SJCRH30 (cell line): ENCODE data around the gene TMPRSS13. TPM values are rescaled to one million over a fixed set of nuclear protein-coding genes. Genes with fewer than 3 reads are reported as not detected.
"Not testable (repeated sequence)": the region's sequence is repeated elsewhere in the genome, so short reads cannot be mapped to it uniquely, and the experiment has no call there.

Experiments
- DNase-seq, 2 experiments: peaks; one replicate each; pipeline ENCODE4 v3.0.0-alpha.2; 2015 to 2020
- H3K27ac ChIP-seq: fragments of 250-450 bp; sonication (Bioruptor Pico); 2 replicates; pipeline ENCODE4 v1.5.1; 2020; ENCODE audit warnings: mild to moderate bottlenecking, moderate library complexity
- H3K27me3 ChIP-seq: fragments of 250-450 bp; sonication (Bioruptor Pico); 2 replicates; pipeline ENCODE4 v1.5.1; 2020; ENCODE audit warnings: mild to moderate bottlenecking, moderate library complexity
- H3K36me3 ChIP-seq: fragments of 250-450 bp; sonication (Bioruptor Pico); 2 replicates; pipeline ENCODE4 v1.5.1; 2020; ENCODE audit warnings: mild to moderate bottlenecking, moderate library complexity
- H3K4me1 ChIP-seq: fragments of 250-450 bp; sonication (Bioruptor Pico); 2 replicates; pipeline ENCODE4 v1.5.1; 2020; ENCODE audit warnings: mild to moderate bottlenecking, moderate library complexity
- H3K4me3 ChIP-seq: fragments of 250-450 bp; sonication (Bioruptor Pico); 2 replicates; pipeline ENCODE4 v1.5.1; 2020; ENCODE audit warnings: mild to moderate bottlenecking, moderate library complexity
- H3K9me3 ChIP-seq: fragments of 250-450 bp; sonication (Bioruptor Pico); replicated peaks from 2 replicates; pipeline ENCODE4 v1.5.1; 2020; ENCODE audit warnings: mild to moderate bottlenecking, moderate library complexity
- total RNA-seq: library from RNA; depleted of rRNA; stranded (reverse); fragments of >200 nt; shearing (Covaris generic); gene quantifications from 2 replicates; pipeline ENCODE4 v1.2.3, GENCODE V29; 2014

TMPRSS13 gene
- total RNA-seq, 1 experiment from 2014 or later, result not detected

DNA sequence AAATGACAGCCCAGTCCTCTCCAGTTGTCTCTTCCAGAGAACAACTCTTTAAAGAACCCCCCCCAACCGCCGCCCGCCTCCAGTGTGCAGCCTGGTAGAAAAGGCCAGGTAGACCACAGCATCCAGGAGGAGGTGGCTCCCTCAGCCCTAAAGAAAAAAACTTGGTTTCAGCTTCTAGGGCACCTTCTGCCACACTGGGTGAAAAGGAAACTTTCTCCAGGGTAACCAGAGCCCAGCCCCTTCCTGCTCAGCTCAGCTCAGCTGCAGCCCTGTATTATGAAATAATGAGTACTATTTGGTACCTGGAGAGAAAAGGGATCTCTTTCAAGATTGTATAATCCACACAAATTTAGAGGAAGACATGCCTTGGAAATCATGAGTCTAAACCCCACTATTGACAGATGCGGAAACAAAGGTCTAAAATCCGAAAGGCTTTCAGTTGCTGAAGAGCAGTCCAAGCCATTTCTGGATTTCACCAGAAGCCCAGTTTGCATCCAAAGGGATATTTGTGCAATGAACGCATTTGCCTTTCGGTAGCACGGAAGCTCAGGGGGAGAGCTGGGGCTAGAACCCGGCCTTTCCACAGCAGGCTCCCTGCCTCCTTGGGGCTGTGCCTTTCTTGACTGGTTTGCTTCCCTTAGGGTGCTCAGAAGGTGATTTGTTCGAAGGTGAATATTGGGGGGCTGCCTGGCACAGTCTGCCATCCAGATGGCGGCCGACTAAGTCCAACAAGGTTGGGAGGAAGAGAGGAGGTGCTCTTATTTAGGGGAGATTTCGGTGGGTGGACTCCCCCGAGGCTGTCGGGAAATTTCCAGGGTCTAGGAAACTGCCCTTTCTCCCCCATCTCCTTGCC is 56.0 kb downstream of the TMPRSS13 start:
- DNase-seq, result no peak
- Histone ChIP-seq H3K9me3 (no peaks in the 10 kb centered on the region), H3K27me3 (no peaks in the 10 kb centered on the region), H3K36me3 (no peaks in the 10 kb centered on the region), H3K4me3 (no peak overlapping the region), H3K27ac (no peak overlapping the region), H3K4me1 (peaks cover 37% of the 10 kb centered on the region)

DNA sequence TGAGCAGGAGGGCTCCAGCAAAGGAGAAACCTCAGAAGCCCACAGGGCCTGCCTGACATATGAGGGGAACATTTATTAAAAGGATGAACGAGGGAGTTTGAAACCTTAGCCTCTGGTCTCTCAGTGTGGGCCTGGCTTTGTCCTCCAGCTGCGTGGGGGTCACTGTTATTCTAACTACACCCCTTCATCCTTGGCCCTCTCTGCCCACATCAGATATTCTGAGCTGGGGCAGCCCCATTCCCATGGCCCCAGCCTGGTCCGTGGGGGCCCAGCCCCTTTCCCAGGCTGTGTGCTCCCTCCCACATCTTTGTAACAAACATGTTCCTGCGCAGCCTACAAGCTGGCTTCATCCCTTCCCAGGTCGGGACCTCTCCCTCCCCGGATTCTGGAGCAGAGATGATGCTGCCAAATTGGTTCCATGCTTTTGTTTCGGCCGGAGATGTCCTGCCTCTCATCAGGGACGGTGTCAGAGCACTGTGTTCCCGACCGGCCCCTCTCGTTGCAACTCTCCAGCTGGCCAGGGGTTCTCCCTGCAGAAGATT is 56.7 kb downstream of the TMPRSS13 start:
- DNase-seq, result no peak
- Histone ChIP-seq H3K9me3 (no peaks in the 10 kb centered on the region), H3K4me3 (no peak overlapping the region), H3K27ac (no peak overlapping the region), H3K36me3 (no peaks in the 10 kb centered on the region), H3K4me1 (peaks cover 30% of the 10 kb centered on the region), H3K27me3 (no peaks in the 10 kb centered on the region)

DNA sequence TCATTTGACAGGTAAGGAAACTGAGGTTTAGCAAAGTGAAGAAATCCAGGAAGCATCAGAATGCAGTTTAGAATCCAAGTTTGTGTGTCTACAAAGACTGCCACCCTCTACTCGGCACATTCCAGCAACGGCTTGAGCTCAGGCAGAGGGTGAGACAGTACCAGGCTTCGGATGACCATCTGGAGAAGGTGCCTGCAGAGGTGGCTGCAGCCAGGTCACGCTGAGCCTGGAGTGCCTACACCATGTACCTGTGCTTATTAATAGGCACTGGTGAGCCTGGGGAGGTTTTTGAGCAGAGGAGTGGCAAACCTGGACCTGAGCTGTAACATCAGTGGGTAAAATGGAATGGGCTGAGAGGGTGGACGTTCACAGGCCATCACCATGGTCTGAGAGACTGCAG is 57.4 kb downstream of the TMPRSS13 start:
- H3K27me3 ChIP-seq, result no peaks in the 10 kb centered on the region
- peaks cover 27% of the 10 kb centered on the region for H3K4me1 ChIP-seq
- no peaks in the 10 kb centered on the region for H3K9me3 ChIP-seq
- DNase-seq, result no peak
- no peaks in the 10 kb centered on the region for H3K36me3 ChIP-seq
- no peak overlapping the region for H3K4me3 ChIP-seq
- no peak overlapping the region for H3K27ac ChIP-seq

DNA sequence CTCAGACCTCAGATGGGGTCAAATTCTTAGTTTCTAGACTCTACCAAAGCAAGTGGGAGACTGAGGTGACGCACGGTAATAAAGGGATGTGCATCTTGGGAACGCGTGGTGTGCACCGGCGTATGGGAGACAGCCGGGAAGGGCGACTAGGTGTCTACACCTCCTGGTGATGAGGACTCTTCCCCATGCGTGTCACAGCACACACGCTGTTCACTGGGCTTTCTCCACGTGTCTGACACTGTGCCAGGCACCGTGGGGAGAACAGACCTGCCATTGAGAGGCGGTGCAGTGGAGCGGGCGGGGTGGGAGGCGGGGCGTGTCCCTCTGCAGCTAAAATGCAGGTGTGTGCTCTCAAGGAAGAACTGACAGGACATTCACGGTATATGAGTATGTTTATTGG is 58.0 kb downstream of the TMPRSS13 start:
- H3K4me1 ChIP-seq, result peaks cover 27% of the 10 kb centered on the region
- no peak for DNase-seq
- no peak overlapping the region for H3K4me3 ChIP-seq
- peak overlapping the region; percentile 87; the same call in 1 of the 2 replicates for H3K27ac ChIP-seq
- H3K9me3 ChIP-seq, result no peaks in the 10 kb centered on the region
- H3K27me3 ChIP-seq, result no peaks in the 10 kb centered on the region
- no peaks in the 10 kb centered on the region for H3K36me3 ChIP-seq

DNA sequence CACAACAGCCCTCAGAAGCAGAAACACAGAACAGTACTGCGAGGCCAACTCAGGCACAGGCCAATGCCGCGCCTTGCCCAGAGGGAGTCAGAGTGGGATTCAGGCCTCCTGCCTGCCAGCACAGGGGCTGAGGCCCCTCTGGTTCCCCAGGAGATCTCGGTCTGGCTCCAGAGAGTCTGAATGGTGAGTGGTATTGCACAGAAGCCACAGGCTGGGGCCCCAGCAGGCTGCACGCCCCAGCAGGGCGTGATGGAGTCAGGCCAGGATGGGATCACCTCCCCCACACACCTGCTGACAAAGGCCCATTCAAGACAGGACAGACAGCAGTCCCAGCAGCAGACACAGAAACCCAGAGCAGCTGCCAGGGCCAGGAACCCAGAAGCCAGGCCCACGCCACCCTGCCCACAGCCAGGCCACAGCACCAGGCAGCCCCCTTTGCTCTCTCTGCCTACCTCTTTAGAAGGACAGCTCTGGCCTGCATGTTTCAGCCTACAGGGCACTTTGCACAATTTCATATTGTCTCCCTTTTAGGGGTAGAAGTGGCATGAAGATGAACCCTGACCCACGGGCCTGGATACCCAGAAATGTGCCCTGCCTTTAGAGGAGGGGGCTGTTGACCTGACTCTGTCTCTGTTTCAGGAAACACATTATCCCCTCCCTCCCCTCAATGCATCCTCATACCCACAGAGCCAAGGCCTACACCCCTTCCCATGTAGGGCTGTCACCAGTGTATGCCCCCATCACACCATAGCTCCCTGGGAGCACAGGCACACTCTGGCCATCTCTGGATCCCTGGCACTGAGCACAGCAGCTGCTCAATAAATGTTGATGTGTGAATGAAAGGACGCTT is 58.9 kb downstream of the TMPRSS13 start:
- no peaks in the 10 kb centered on the region for H3K36me3 ChIP-seq
- H3K9me3 ChIP-seq, result no peaks in the 10 kb centered on the region
- peak overlapping the region; percentile 7; the same call in 1 of the 2 replicates for H3K4me3 ChIP-seq
- peaks cover 27% of the 10 kb centered on the region for H3K4me1 ChIP-seq
- peak overlapping the region; percentile 87 for H3K27ac ChIP-seq
- no peaks in the 10 kb centered on the region for H3K27me3 ChIP-seq
- peak; percentile 87 to 90 for DNase-seq

DNA sequence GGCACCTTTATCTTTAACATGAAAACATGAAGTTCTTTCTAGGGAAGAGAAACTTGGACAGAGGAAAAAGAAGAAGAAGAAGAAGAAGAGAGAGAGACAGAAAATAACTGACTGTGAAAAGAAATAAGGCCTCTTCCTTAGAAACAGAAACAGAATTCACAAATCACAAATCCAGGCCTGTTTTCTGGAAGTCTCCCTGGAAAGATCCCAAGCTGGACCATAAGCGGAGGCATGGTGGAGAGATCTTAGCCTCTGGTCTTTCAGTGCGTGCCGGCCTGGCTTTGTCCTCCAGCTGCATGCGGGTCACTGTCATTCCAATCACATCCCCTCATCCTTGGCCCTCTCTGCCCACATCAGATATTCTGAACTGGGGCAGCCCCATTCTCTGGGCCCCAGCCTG is 59.6 kb downstream of the TMPRSS13 start:
- peak overlapping the region; percentile 87 for H3K27ac ChIP-seq
- H3K4me1 ChIP-seq, result peaks cover 27% of the 10 kb centered on the region
- H3K36me3 ChIP-seq, result no peaks in the 10 kb centered on the region
- H3K27me3 ChIP-seq, result no peaks in the 10 kb centered on the region
- H3K9me3 ChIP-seq, result no peaks in the 10 kb centered on the region
- no peak for DNase-seq
- peak overlapping the region; percentile 7; the same call in 1 of the 2 replicates for H3K4me3 ChIP-seq

DNA sequence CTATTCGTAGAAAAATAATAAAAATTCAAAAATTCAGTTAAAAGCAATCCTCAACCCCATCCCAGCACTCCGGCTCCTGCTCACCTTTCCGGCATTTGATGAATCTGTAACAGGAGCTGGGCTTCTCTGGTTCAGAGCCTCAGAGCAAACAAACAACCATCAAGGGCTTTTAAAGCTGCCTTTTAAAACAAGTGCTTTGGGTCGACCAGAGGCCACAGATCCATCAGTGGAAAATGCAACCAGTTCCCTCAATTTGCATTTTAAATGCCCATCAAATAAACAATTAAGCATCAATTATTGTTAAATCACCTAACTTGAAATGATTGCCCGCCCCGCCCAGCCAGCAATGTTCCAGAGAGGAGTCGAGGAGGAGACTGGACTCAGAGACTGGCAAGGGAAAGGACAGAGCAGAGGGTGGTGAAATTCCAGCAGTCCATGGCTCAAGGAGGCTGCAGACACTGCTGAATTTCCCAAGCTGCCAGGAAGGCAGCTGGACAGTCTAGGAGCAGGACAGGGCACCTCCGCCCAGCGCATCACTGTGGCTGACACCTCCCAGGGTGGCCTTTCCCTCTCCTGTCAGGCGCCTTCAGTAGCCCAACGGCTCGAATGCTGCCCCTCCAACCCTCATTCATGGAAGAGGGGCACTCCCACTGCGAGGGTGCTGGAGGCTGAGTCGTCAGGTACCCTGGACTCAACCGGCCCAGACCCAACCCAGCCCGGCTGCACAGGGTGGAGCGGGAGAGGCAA is 60.2 kb downstream of the TMPRSS13 start:
- Histone ChIP-seq H3K4me3 (no peak overlapping the region), H3K27ac (peak overlapping the region; percentile 87), H3K36me3 (no peaks in the 10 kb centered on the region), H3K9me3 (no peaks in the 10 kb centered on the region), H3K4me1 (peaks cover 27% of the 10 kb centered on the region), H3K27me3 (no peaks in the 10 kb centered on the region)
- no peak for DNase-seq

DNA sequence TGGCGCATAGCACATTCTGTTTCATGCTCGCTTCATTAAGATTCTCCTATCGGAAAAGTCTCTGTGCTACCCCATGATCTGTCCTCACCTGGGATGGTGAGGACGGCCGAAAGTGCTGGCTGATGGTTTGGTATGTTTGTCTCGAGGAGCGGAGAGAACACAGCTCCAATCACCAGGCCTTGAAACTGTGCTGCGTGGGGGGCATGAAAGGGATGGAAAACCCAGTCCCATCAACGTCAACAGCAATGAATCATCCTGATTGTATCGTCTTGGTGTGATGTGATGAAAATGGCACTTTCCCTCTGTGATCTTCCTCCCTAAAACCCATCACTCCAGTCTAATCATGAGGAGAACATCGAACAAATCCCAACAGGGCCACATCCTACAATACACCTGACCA is 61.1 kb downstream of the TMPRSS13 start:
- Histone ChIP-seq H3K27ac (no peak overlapping the region), H3K4me1 (peaks cover 31% of the 10 kb centered on the region), H3K4me3 (no peak overlapping the region), H3K27me3 (no peaks in the 10 kb centered on the region), H3K9me3 (no peaks in the 10 kb centered on the region), H3K36me3 (no peaks in the 10 kb centered on the region)
- DNase-seq, result no peak

DNA sequence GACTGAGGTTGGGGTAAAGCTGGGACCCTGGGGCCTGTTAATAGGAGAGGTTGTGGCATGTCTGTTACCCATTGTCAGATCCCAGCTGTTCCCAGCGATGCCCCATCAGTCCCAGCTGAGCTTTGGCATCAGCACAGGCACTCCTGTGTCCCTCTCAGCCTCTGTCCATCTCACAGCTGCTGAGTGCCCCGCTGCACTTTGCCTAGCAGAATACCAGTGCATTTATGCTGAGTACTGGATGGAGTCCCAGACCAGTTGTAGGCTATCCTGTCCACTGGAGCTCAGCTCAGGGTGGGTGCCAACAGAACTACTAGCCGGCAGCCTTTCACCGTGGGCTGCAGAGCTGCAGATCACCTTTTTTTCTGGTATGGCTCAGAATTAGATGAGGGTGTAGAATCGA is 62.7 kb downstream of the TMPRSS13 start:
- H3K9me3 ChIP-seq, result no peaks in the 10 kb centered on the region
- DNase-seq, result no peak
- no peak overlapping the region for H3K27ac ChIP-seq
- H3K36me3 ChIP-seq, result no peaks in the 10 kb centered on the region
- no peak overlapping the region for H3K4me3 ChIP-seq
- peaks cover 45% of the 10 kb centered on the region for H3K4me1 ChIP-seq
- no peaks in the 10 kb centered on the region for H3K27me3 ChIP-seq

DNA sequence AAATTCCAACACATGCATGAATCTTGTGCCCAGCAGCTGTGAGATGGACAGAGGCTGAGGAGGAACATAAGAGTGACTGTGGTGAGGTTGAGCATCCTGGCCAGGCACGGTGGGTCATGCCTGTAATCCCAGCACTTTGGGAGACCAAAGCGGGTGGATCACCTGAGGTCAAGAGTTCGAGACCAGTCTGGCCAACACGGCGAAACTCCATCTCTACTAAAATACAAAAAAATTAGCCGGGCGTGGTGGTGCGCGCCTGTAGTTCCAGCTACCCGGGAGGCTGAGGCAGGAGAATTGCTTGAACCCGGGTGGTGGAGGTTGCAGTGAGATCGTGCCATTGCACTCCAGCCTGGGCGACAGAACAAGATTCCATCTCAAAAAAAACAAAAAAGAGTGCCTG is 63.7 kb downstream of the TMPRSS13 start:
- H3K4me3 ChIP-seq, DNase-seq, H3K9me3 ChIP-seq, H3K27ac ChIP-seq, H3K27me3 ChIP-seq, H3K36me3 ChIP-seq: not testable (repeated sequence)
- H3K4me1 ChIP-seq, result peaks cover 44% of the 10 kb centered on the region

DNA sequence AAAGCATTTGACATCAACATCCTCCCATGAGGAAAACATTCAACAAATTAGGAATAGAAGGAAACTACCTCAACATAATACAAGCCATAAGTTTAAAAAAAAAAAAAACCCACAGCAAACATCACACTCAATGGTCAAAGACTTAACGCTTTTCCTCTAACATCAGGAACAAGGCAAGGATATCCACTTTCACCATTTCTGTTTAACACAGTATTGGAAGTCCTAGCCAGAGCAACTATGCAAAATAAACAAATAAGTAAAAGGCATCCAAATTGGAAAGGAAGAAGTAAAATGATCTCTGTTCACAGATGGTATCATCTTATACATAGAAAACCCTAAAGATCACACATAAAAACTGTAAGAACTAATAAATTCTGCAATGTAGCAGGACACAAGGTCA is 65.8 kb downstream of the TMPRSS13 start:
- H3K4me3 ChIP-seq, result no peak overlapping the region
- peaks cover 26% of the 10 kb centered on the region for H3K4me1 ChIP-seq
- H3K36me3 ChIP-seq, result no peaks in the 10 kb centered on the region
- no peaks in the 10 kb centered on the region for H3K9me3 ChIP-seq
- no peak overlapping the region for H3K27ac ChIP-seq
- H3K27me3 ChIP-seq, result no peaks in the 10 kb centered on the region
- DNase-seq, result no peak

DNA sequence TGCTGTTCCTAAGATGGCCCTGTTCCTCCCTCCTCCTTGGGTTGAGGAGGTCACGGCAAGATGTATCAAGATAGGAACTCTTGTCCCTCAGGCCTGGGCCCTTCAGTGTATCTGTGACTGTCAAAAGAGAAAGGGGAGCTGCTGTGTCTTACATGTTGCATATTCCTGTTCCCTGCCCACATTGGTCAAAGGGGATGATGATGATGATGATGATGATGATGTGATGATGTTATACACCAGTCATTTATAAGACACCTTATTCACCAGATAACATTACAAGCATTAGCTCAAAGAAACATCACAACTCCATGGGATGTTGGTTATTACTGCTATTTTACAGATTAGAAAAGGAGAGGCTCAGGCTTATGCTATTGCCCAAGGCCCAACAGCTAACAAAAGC is 66.4 kb downstream of the TMPRSS13 start:
- H3K4me3 ChIP-seq, result no peak overlapping the region
- no peaks in the 10 kb centered on the region for H3K27me3 ChIP-seq
- H3K9me3 ChIP-seq, result no peaks in the 10 kb centered on the region
- H3K36me3 ChIP-seq, result no peaks in the 10 kb centered on the region
- peaks cover 24% of the 10 kb centered on the region for H3K4me1 ChIP-seq
- no peak for DNase-seq
- H3K27ac ChIP-seq, result no peak overlapping the region

DNA sequence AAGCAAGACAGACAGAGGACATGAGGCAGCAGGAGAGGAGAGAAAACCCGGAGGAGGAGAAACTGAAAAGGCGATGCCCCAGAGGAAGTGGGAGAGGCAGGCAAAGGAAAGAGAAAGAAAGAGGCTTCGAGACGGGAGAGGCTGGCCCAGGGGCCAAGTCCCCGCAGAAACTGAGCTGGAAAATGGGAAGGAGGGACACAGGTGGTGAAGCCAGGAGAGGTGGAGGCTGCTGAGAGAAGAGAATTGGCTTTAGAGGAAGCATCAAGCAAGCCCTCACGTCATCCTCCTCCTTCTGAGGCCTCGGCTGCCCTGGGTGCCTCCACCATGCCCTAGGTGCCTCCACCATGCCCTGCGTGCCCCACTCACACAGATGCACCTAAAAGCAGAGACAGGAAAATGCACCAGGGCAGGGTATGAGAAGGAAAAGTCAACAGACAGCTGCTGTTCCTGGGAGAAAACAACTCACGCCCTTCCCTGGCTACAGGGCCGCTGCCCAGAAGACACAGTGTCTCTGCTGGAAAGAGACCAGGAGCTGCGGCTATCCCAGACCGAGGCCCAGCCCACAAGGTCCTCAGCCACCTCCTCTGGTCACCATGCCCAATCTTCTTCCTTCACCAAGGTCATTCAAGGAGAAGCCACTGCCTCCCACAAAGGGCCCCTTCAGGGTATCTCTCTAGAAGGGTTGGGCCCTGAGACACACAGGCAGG is 67.0 kb downstream of the TMPRSS13 start:
- peak overlapping the region; percentile 73 for H3K27ac ChIP-seq

More for the DNA sequence above, 67.0 kb downstream of the TMPRSS13 start:
- peaks cover 24% of the 10 kb centered on the region for H3K4me1 ChIP-seq
- H3K4me3 ChIP-seq, result no peak overlapping the region
- DNase-seq, result no peak
- no peaks in the 10 kb centered on the region for H3K9me3 ChIP-seq
- no peaks in the 10 kb centered on the region for H3K27me3 ChIP-seq
- no peaks in the 10 kb centered on the region for H3K36me3 ChIP-seq
